ENCODE results near the gene GP9.

GP9 gene

GRCh38 chr3:129035360-129036221 lies 25.0 kb upstream of the GP9 start:
- H4K20me1 ChIP-seq (ENCODE audit: insufficient read depth, low read length): no peaks in the 10 kb centered on the region
- H3K4me1 ChIP-seq (ENCODE audit: insufficient read depth, low read length, severe bottlenecking): no peaks in the 10 kb centered on the region
- TF ChIP-seq EZH2 (IDR thresholded peaks at IDR 0.05; ENCODE audit: borderline replicate concordance, low read length): no peak
- TF ChIP-seq CTCF (IDR thresholded peaks at IDR 0.05; ENCODE audit: low read length): no peak

GRCh38 chr3:129036222-129037092 lies 24.1 kb upstream of the GP9 start:
- Histone ChIP-seq H3K9me2 (ENCODE audit: low read depth, low read length) (no peaks in the 10 kb centered on the region), H3K9me3 (ENCODE audit: low read length) (no peaks in the 10 kb centered on the region), H3K4me1 (ENCODE audit: insufficient read depth, low read length, severe bottlenecking) (no peaks in the 10 kb centered on the region), H3K9ac (ENCODE audit: low read length) (no peak overlapping the region), H3K4me3 (ENCODE audit: low read depth, low read length, poor library complexity, severe bottlenecking) (no peak overlapping the region), H3K79me2 (ENCODE audit: insufficient read depth, low read length) (no peaks in the 10 kb centered on the region), H3K4me2 (ENCODE audit: low read length) (no peak overlapping the region), H3K27ac (ENCODE audit: low read depth, low read length, poor library complexity, severe bottlenecking) (no peak overlapping the region), H2AFZ (ENCODE audit: low read length) (no peak overlapping the region), H3F3A (ENCODE audit: insufficient read depth, low read length) (no peaks in the 10 kb centered on the region), H3K36me3 (ENCODE audit: insufficient read depth, low read length) (no peaks in the 10 kb centered on the region), H3K27me3 (ENCODE audit: insufficient read depth, low read length) (peaks cover 13% of the 10 kb centered on the region), H4K20me1 (ENCODE audit: insufficient read depth, low read length) (no peaks in the 10 kb centered on the region)
- TF ChIP-seq CTCF (IDR thresholded peaks at IDR 0.05; ENCODE audit: low read length): no peak
- no peak for TF ChIP-seq EZH2 (IDR thresholded peaks at IDR 0.05; ENCODE audit: borderline replicate concordance, low read length)

More at GRCh38 chr3:129035360-129036221, 25.0 kb upstream of the GP9 start:
- no peaks in the 10 kb centered on the region for H3K9me3 ChIP-seq (ENCODE audit: low read length)
- H3K4me2 ChIP-seq (ENCODE audit: low read length): no peak overlapping the region
- H3F3A ChIP-seq (ENCODE audit: insufficient read depth, low read length): no peaks in the 10 kb centered on the region
- no peak overlapping the region for H3K4me3 ChIP-seq (ENCODE audit: low read depth, low read length, poor library complexity, severe bottlenecking)
- no peak overlapping the region for H3K27ac ChIP-seq (ENCODE audit: low read depth, low read length, poor library complexity, severe bottlenecking)
- H3K9ac ChIP-seq (ENCODE audit: low read length): no peak overlapping the region
- H3K27me3 ChIP-seq (ENCODE audit: insufficient read depth, low read length): peaks cover 13% of the 10 kb centered on the region
- H3K9me2 ChIP-seq (ENCODE audit: low read depth, low read length): no peaks in the 10 kb centered on the region
- H3K79me2 ChIP-seq (ENCODE audit: insufficient read depth, low read length): no peaks in the 10 kb centered on the region
- no peak overlapping the region for H2AFZ ChIP-seq (ENCODE audit: low read length)
- H3K36me3 ChIP-seq (ENCODE audit: insufficient read depth, low read length): no peaks in the 10 kb centered on the region

DNA sequence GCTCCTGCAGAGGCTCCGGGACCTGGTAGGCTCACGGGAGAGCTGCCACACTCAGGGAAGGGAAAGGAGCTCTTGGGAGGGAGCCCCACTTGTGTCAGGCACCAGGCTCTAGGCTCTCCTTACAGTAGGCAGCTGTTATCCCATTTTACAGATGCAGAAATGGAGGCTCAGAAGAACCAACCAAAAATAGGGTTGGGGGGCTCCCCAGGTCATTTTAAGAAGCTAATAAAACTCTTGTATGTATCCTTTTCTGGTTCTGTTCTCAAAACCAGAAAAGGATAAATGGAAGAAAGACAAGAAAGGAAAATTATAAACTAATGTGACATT lies 23.5 kb upstream of the GP9 start:
- no peak overlapping the region for H3K4me3 ChIP-seq (ENCODE audit: low read depth, low read length, poor library complexity, severe bottlenecking)
- no peak overlapping the region for H2AFZ ChIP-seq (ENCODE audit: low read length)
- TF ChIP-seq EZH2 (IDR thresholded peaks at IDR 0.05; ENCODE audit: borderline replicate concordance, low read length): no peak
- TF ChIP-seq CTCF (IDR thresholded peaks at IDR 0.05; ENCODE audit: low read length): no peak
- H3K36me3 ChIP-seq (ENCODE audit: insufficient read depth, low read length): no peaks in the 10 kb centered on the region
- H3K79me2 ChIP-seq (ENCODE audit: insufficient read depth, low read length): no peaks in the 10 kb centered on the region
- no peaks in the 10 kb centered on the region for H4K20me1 ChIP-seq (ENCODE audit: insufficient read depth, low read length)
- H3K27ac ChIP-seq (ENCODE audit: low read depth, low read length, poor library complexity, severe bottlenecking): no peak overlapping the region
- H3K9me2 ChIP-seq (ENCODE audit: low read depth, low read length): no peaks in the 10 kb centered on the region
- no peak overlapping the region for H3K9ac ChIP-seq (ENCODE audit: low read length)
- peaks cover 13% of the 10 kb centered on the region for H3K27me3 ChIP-seq (ENCODE audit: insufficient read depth, low read length)
- no peaks in the 10 kb centered on the region for H3K9me3 ChIP-seq (ENCODE audit: low read length)
- no peak overlapping the region for H3K4me2 ChIP-seq (ENCODE audit: low read length)
- H3K4me1 ChIP-seq (ENCODE audit: insufficient read depth, low read length, severe bottlenecking): no peaks in the 10 kb centered on the region
- H3F3A ChIP-seq (ENCODE audit: insufficient read depth, low read length): no peaks in the 10 kb centered on the region

Data from OCI-LY1 (cell line).